GM18511 (cell line): ENCODE results near the gene RIC1.
"Not testable (repeated sequence)": the region's sequence is repeated elsewhere in the genome, so short reads cannot be mapped to it uniquely, and the experiment has no call there.

Experiments used
- ATAC-seq: cut with Tn5 transposase; IDR thresholded peaks from one replicate; pipeline ENCODE4 v1.9.1; 2021; ENCODE audit warnings: mild to moderate bottlenecking, moderate library complexity; ENCODE audit not compliant: unreplicated experiment

RIC1 gene

DNA sequence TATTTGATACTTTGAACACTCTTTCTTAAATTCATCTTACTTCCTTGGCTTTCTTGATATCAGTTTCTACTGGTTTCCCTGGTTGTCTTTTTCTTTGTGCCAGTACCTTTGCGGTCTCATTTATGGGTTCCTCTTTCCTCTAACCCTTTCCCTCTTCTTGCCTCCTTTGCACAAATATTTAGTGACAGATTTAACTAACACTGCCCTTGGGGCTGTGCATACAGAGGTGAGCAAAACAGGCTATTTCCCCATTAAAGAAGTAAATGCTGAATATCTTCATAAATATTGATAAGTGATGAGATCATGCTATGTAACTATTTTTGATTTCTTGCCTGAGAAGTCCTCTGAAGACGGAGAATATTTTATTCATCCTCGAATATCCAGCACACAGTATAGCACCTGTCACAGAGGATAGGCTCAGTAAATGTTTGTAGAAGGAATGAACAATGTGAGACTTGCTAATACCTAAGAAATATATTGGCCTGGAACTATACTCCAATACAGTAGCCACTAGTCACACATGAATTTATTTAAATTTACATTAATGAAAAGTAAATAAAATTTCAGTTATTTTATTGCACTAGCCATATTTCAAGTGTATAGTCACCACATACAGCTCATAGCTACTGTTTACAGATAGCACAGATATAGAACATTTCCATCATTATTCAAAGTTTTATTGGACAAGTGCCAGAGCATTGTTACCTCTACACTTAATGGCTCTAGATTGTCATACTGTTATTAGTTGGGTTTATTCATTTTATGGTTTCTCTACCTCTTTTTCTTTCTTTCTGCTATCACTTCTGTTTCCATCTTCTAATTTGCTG is 90.4 kb downstream of the RIC1 start:
- ATAC-seq: no peak

DNA sequence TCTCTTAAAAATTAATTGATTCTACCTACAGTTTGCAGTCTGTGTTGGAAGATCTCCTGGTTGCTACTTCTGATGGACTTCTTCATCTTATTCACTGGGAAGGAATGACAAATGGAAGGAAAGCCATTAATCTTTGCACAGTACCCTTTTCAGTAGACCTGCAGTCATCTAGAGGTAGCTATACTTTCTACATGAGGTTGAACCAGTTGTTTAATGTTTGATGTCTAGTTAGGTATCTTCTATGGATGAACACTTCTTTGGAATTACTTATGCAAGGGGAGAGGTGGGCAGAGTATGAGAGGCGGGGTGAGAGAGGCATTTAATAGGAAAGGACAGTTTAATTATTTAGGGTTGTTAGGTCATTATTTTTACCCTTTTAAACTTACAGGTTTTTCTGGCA is 91.2 kb downstream of the RIC1 start:
- ATAC-seq: no peak

DNA sequence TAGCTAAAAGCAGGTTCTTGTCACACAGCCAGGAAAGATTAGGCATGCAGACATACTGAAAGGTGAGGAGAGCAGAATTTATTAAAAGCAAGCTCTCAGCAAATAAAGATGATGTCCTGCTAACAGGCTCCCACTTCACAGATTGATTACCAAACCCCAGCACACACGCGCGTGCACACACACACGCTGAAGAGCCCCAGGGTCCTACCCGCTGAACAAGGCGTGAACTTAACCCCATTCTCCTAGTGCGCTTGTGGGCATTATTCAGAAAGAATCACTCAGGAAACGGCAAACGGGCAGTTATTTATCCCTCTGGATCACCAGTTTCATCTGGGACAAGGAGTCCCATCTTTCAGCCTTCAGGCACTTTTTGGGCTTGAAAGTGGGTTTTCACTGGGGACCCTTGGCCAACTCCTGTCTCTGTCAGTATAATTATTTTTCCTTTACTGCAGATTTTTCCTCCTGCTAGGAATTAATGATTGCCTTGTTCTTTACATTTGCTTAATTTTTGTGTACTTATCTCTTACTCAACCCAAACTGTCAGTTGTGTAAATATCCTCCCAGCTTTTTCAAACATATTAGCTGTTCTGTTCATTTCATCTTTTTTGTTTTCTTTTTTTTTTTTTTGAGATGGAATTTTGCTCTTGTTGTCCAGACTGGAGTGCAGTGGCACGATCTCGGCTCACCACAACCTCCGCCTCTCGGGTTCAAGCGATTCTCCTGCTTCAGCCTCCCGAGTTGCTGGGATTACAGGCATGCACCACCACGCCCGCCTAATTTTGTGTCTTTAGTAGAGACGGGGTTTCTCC is 92.6 kb downstream of the RIC1 start:
- ATAC-seq: no peak

DNA sequence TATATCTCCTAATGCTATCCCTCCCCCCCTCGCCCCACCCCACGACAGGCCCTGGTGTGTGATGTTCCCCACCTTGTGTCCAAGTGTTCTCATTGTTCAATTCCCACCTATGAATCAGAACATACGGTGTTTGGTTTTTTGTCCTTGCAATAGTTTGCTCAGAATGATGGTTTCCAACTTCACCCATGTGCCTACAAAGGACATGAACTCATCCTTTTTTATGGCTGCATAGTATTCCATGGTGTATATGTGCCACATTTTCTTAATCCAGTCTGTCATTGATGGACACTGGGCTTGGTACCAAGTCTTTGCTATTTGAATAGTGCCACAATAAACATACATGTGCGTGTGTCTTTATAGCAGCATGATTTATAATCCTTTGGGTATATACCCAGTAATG is 93.8 kb downstream of the RIC1 start:
- not testable (repeated sequence) for ATAC-seq

DNA sequence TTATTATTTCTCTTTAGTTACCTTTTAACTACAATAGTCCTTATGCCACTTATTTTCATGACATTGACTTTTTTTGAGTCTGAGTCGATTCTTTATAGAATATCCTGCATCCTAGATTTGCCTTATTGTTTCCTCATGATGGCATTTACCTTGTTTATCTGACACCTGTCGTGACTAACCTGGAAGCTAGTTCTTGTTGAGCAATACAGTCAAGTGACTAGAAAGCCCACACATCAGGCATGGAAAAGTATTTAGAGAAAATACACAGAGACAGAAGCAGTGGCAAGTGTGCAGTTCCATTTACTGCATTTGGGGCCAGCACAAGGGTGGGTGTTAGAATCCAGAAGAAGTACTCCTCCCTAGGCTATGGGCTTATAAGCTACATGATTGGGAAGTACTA is 106.2 kb downstream of the RIC1 start:
- no peak for ATAC-seq

DNA sequence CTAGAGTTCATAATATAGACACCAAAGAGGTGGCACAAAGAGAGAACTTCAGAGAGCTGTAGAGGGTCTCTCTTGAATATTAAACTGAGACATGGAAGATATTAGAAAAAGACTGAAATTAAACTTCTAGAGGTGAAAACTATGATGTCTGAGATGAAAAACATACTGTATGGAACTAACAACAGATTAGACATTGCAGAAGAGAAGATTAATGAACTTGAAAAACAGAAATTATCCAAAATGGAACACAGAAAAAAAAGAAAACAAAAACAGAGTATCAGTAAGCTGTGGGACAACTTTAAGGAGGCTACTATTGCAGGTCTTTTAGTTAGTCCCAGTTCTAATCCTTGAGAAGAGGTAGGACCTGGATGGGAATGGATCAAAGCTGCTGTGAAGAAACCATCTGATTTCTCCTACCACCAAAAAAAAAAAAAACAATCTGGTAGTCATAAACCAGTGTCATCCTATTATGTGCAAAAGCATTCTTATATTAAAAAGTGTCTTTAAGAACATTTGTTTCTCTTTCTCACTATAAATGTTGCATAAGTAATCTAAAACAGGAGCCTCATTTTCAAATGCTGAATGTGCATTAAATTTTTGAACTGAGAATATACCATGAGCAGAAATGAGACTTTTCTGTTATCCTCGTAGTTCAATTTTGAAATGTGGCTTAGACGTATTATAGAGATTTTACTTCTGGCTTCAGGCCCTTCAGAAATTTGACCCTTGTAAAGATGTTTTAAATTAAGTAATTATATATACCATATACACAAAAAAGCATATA is 107.8 kb downstream of the RIC1 start:
- ATAC-seq: no peak

DNA sequence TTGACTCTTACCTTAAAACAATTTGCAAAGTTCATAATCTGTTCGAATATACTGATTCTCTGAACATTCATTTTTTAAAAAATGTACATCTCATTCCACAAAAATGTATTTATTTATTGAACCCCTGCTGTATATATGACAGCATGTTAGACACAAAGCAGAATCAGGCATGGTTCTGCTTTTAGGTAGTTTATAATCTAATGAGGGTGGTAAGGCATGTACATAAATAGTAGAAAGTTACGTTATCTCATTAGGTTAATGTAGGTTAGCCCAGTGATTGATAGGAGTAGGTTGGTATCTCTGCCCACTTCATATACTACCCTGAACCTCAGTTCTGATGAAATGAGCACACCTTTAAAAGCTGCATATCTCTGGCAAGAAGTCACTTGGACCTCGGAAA is 114.2 kb downstream of the RIC1 start:
- ATAC-seq: no peak

DNA sequence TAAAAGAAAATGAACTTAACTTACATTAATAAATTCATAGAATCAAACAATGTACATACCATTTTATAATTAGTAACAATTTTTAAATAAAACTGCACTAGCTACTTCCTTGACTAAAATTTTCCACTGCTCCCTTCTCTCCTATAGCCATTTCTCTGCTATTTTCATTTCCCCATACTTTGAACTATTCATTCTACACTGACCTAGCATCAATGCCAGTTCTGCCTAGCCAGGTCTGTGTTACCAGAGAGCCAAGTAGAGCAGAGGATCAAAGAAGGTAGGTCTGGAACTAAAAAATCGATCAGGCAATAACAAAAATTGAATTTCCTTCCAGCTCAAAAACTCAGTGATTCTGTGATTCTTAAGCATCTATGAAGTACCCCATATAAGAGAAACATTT is 119.5 kb downstream of the RIC1 start:
- no peak for ATAC-seq

DNA sequence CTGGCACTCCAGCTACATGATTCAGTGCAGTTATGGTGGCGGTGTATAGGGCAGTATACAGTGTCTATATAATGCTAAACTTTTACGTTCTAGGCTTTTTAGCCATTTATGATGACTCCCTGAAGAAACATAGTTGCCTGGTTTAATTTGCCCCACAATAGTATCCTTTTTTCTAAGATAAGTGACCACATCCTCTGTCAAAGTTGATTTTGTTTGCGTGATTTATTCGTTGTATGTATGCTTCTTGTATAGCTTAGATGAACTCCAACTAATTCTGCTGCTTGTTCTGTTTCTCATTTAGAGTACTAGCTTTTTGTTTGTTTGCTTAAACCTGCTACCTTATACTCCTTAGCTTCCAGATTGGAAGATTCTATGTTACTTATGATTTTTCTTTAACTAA is 120.4 kb downstream of the RIC1 start:
- ATAC-seq: no peak

DNA sequence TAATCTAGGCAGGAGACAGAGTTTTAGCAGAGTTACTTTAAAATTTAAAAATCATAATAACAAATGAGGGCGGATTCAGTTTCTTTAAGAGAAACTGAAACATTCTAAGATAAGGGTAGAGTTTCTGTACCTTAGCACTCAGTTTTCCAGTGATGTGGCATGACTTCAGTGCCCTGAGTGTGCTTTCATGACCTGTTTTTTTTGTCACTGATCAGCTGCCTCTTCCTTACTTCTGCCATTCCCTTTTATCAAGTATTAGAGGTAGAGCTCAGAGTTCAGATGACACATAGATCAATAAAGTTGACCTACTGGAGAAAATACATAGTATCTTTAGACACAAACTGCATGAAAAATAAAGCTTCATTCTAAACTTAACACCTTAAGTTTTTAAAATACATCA is 121.7 kb downstream of the RIC1 start:
- no peak for ATAC-seq

DNA sequence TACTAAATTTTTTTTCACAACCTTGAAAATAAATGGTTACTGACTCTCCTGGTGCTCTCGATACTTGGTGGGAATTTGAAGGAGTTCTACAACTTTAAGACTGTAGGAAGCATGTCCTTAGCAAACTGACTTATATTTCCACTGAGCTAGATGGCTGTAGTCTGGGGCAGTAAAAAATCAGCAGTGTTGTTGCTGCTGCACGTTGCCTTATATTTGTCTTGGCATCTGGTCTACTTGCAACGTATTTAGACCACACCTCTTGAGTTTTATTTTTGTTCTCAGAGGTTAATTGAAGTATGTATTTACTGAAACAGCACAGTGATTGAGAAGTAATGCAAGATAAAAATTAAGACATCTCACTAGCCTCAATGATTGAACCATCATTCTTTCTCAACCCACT is 127.7 kb downstream of the RIC1 start:
- ATAC-seq: no peak

DNA sequence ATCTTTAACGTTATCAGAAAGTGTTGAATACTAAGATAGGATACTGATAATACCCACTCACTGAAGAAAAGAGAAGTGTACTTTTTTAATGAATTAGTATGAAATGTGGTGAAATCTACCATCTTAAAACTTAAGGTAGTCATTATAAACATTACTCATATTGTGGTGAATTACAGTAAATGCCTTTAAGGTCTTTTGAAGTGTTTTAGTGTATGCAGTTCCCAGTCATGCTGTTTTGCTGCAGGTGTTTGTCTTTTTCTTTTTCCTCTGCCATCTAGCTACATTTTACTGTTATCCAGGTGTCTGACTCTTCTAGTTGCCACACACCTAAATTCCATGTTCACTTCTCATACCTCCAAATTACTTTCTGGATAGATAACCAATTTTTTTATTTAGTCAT is 131.4 kb downstream of the RIC1 start:
- ATAC-seq: no peak

DNA sequence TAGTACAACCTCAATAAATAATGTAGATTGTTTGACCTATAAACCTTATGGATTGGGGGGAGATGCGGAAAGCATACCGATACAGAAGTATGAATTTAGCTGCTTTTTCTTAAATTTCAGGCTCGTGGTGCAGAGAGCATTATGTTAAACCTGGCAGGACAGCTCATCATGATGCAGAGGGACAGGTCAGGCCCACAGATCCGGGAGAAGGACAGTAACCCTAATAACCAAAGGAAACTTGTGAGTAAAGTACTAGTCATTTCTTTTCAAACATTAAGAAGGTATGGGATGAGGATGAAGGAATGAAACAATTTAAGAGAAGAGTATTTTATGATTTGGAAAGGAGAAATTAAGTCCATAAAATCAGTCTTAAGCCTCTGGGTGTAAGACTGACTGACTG is 133.5 kb downstream of the RIC1 start:
- no peak for ATAC-seq

DNA sequence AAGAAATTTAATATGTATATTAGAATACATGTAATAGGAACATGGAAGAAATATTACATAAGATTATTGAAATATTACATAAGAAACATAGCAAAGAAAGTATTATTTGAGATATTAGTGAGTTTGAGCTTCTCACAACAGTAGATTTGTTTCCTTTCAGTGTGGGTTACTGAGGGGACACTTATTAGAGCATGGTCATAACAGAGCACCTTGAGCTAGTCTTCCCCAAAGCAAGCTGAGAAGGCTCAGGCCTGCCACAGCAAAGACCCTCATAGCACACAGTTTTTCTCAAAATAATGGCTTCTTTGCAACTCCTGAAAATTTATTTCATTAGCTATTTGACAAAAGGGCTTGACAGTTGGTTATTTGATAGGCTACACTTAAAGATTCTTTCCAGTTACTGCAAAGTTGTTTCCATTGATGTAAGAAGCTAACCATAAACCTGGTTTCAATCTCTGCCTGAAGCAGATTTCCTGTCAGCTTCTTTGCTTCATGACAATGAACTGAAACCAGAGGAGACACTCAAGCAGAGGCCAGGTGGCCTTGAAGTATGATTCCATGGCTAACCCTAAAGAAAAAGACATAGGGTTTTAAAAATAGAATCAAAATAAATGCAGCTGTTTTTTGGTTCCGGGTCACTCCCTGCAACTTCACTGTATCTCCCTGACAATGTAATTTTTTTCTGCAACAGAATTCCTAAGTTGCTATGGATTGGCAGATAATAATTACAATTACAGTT is 135.4 kb downstream of the RIC1 start:
- ATAC-seq: peak; percentile 93

DNA sequence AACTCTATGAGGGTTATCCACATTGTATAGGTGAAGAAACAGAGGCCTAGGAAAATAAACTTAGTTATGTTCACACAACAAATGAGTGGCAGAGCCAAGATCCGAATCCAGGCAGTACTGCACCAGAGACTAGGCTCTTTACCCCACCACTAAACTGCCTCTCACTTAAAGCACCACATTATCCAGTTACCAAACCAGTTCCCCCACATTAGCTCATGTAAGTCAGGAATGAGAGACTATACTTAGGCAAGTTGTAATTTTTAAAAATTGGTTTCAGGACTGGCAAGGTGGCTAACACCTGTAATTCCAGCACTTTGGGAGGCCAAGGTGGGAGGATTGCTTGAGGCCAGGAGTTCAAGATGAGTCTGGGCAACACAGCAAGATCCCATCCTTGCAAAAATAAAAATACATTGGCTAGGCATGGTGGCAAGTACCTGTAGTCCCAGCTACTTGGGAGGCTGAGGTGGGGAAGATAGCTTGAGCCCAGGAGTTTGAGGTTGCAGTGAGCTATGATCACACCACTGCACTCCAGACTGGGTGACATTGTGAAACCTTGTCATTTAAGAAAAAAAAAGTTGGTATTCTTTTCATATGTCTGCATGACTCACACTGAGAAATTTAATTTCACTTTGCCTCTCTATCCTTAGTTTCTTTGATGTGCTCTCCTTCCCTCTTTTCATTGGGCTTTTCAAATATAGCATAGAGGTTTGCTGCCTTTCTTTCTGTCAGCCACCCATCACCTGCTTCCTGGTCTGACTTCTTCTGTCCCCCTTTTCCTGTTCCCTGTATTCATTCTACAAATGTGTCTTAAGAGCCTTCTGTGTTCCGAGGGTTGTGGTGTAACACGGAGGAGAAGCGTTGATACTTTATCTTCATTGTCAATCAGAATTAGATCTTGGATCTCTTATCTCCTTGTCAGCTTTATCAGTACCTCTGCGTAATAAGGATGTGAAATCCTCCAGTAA is 139.3 kb downstream of the RIC1 start:
- ATAC-seq: no peak

DNA sequence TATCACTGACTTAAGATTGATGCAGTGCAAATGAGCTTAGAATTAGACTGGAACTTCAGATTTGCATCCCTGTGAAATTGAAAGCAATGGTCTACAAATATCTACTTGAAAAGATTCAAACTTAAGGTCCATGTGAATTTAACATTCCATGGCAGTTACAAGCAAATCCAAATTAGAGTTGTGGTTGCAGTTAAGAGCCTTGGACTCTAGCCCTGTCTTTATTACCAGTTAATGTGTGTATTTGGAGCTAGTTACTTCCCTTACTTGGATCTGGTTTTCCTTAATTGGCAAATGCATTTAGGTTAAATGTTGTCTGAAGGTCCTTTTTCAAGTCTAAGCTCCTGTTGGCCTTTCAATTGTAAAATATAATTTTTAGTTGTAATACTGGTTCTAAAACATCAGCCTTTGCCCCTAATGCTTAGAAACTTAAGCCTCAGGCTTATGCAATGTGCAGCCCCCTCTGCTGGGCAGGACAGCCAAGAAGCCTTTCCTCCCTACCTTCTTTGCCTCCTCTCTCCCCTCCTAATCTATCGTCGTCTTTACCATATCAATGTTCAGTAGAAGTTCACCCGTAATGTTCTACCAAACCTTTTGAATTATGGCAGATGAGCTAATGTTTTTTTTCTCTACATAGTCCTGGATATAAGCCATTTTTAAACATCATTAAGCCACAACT is 144.6 kb downstream of the RIC1 start:
- no peak for ATAC-seq

DNA sequence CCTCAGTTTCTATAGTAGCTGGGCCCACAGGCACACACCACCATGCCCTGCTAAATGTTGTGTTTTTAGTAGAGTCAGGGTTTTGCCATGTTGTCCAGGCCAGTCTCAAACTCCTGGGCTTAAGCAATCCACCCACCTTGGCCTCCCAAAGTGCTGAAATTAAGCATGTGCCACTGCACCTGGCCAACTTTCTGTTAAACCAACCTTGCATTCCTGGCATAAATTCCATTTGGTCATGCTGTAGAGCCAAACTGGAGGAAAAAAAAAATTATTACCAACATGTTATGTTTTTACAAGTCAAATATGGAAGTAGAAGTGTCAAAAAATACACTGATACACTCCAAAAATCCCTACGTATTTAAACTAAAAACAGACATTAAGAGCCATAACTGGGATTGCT is 149.9 kb downstream of the RIC1 start:
- no peak for ATAC-seq

DNA sequence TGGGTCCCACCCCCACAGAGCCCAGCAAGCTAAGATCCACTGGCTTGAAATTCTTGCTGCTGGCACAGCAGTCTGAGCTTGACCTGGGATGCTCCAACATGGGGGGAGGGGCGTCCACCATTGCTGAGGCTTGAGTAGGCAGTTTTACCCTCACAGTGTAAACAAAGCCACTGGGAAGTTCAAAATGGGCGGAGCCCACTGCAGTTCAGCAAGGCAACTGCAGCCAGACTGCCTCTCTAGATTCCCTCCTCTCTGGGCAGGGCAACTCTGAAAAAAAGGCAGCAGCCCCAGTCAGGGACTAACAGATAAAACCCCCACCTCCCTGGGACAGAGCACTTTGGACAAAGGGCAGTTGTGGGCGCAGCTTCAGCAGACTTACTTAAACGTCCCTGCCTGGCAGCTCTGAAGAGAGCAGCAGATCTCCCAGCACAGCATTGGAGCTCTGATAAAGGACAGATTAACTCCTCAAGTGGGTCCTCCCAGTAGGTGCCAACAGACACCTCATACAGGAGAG is 150.9 kb downstream of the RIC1 start:
- ATAC-seq: not testable (repeated sequence)

DNA sequence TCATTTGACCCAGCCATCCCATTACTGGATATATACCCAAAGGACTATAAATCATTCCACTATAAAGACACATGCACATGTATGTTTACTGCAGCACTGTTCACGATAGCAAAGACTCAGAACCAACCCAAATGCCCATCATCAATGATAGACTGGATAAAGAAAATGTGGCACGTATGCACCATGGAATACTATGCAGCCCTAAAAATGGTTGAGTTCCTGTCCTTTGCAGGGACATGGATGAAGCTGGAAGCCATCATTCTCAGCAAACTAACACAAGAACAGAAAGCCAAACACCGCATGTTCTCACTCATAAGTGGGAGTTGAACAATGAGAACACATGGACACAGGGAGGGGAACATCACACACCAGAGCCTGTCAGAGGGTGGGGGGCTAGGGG is 154.5 kb downstream of the RIC1 start:
- not testable (repeated sequence) for ATAC-seq
